Activated CD8-positive, alpha-beta T cell treated with anti-CD3 and anti-CD28 coated beads for 36 hours (primary cell): ENCODE measurements around the gene TSR3. TPM values are rescaled to one million over a fixed set of nuclear protein-coding genes. Genes with fewer than 3 reads are reported as not detected.

Experiments used
- ATAC-seq: fragments of 200-7000 bp; cut with Tn5 transposase; one replicate; pipeline ENCODE4 v1.10.0; 2021; ENCODE audit warnings: mild to moderate bottlenecking, moderate library complexity
- CTCF ChIA-PET: fragments of 350-600 bp; sonication (Branson Sonifier 250); formaldehyde crosslinking; loops from one replicate; lab custom pipeline; 2021; ENCODE audit warnings: antibody characterized with exemption; lab: Charles Lee
- POLR2A ChIA-PET: fragments of 350-600 bp; sonication (Branson Sonifier 250); formaldehyde crosslinking; loops from one replicate; lab custom pipeline; 2021; ENCODE audit warnings: antibody characterized with exemption; lab: Charles Lee
- DNase-seq: peaks from one replicate; pipeline ENCODE4 v3.0.0-alpha.2; 2020
- H3K27ac Mint-ChIP-seq: one replicate; pipeline ENCODE4 v1.8.0; 2021; ENCODE audit warnings: mild to moderate bottlenecking, mixed read lengths
- H3K27me3 Mint-ChIP-seq: one replicate; pipeline ENCODE4 v1.8.0; 2021; ENCODE audit warnings: mixed read lengths
- H3K36me3 Mint-ChIP-seq: one replicate; pipeline ENCODE4 v1.8.0; 2021; ENCODE audit warnings: low read depth, mixed read lengths
- H3K4me1 Mint-ChIP-seq: one replicate; pipeline ENCODE4 v1.8.0; 2021; ENCODE audit warnings: low read depth, mixed read lengths
- H3K4me3 Mint-ChIP-seq: one replicate; pipeline ENCODE4 v1.8.0; 2021; ENCODE audit warnings: mild to moderate bottlenecking, moderate library complexity, mixed read lengths
- H3K9me3 Mint-ChIP-seq: one replicate; pipeline ENCODE4 v1.8.0; 2021; ENCODE audit warnings: mixed read lengths
- intact Hi-C: fragments of 100-400 bp; cut with micrococcal nuclease; formaldehyde crosslinking; loops from one replicate; pipeline ENCODE4 v1.10.0; 2022
- total RNA-seq, 2 experiments: library from RNA; stranded (reverse); gene quantifications; one replicate each; pipeline ENCODE4 v1.2.3, GENCODE V29; 2021
- TF ChIP-seq, protein P1 (sequence below): fragments of 200-600 bp; IDR thresholded peaks from one replicate; pipeline ENCODE4 v1.8.0; 2022; ENCODE audit warnings: antibody characterized with exemption, mild to moderate bottlenecking

TSR3 gene
- total RNA-seq, 2 experiments from 2014 or later: 54.7 to 57.4 TPM

- no peaks in the 10 kb centered on the region for H3K9me3 Mint-ChIP-seq
- no peak for ATAC-seq
- ChIA-PET CTCF (interaction anchor here (1.4 kb wide), 1 partner anchor 27 kb away, joined by 3 read pairs; no protein-coding TSS in a partner anchor), POLR2A (interaction anchor here (2.0 kb wide), 1 partner anchor 11 kb away, joined by 7 read pairs; no protein-coding TSS in a partner anchor)
- intact Hi-C loops: no loop called here
- H3K36me3 Mint-ChIP-seq: peaks cover 5% of the 10 kb centered on the region
- H3K4me1 Mint-ChIP-seq: no peaks in the 10 kb centered on the region
- H3K27me3 Mint-ChIP-seq: no peaks in the 10 kb centered on the region
- no peak overlapping the region for H3K4me3 Mint-ChIP-seq
- H3K27ac Mint-ChIP-seq: peak overlapping the region; percentile 20
- DNase-seq: peak; percentile 13
- TF ChIP-seq, protein P1, sequence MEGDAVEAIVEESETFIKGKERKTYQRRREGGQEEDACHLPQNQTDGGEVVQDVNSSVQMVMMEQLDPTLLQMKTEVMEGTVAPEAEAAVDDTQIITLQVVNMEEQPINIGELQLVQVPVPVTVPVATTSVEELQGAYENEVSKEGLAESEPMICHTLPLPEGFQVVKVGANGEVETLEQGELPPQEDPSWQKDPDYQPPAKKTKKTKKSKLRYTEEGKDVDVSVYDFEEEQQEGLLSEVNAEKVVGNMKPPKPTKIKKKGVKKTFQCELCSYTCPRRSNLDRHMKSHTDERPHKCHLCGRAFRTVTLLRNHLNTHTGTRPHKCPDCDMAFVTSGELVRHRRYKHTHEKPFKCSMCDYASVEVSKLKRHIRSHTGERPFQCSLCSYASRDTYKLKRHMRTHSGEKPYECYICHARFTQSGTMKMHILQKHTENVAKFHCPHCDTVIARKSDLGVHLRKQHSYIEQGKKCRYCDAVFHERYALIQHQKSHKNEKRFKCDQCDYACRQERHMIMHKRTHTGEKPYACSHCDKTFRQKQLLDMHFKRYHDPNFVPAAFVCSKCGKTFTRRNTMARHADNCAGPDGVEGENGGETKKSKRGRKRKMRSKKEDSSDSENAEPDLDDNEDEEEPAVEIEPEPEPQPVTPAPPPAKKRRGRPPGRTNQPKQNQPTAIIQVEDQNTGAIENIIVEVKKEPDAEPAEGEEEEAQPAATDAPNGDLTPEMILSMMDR: no peak
Observed at GRCh38 chr16:1390239-1390779, 38.6 kb upstream of the TSR3 start.

DNA sequence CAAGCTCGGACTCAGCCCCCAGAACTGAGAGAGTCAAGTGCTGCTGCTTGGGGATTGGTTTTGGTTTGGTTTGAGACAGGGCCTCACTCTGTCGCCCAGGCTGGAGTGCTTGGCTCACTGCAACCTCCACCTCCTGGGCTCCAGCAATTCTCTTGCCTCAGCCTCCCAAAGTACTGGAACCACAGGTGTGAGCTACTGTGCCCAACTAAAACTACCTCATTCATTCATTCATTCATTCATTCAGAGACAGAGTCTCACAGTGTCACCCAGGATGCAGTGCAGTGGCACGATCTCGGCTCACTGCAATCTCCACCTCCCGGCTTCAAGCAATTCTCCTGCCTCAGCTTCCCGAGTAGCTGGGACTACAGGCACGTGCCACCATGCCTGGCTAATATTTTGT lies 38.1 kb upstream of the TSR3 start:
- intact Hi-C loops: no loop called here
- DNase-seq (no peak), ATAC-seq (no peak)
- Mint-ChIP-seq H3K36me3 (peaks cover 5% of the 10 kb centered on the region), H3K27ac (no peak overlapping the region), H3K27me3 (no peaks in the 10 kb centered on the region), H3K4me3 (no peak overlapping the region), H3K9me3 (no peaks in the 10 kb centered on the region), H3K4me1 (no peaks in the 10 kb centered on the region)
- TF ChIP-seq, protein P1: no peak
- ChIA-PET CTCF (interaction anchor here (1.4 kb wide), 1 partner anchor 26 kb away, joined by 3 read pairs; no protein-coding TSS in a partner anchor), POLR2A (interaction anchor here (2.0 kb wide), 1 partner anchor 10 kb away, joined by 7 read pairs; no protein-coding TSS in a partner anchor)

- no peaks in the 10 kb centered on the region for H3K27me3 Mint-ChIP-seq
- ChIA-PET POLR2A (no interaction called here), CTCF (interaction anchor here (1.4 kb wide), 1 partner anchor 24 kb away, joined by 4 read pairs; no protein-coding TSS in a partner anchor)
- no peaks in the 10 kb centered on the region for H3K4me1 Mint-ChIP-seq
- H3K4me3 Mint-ChIP-seq: no peak overlapping the region
- ATAC-seq: no peak
- intact Hi-C loops: no loop called here
- DNase-seq: no peak
- H3K9me3 Mint-ChIP-seq: no peaks in the 10 kb centered on the region
- TF ChIP-seq, protein P1: no peak
- H3K36me3 Mint-ChIP-seq: peaks cover 5% of the 10 kb centered on the region
- H3K27ac Mint-ChIP-seq: no peak overlapping the region
Observed at GRCh38 chr16:1387331-1387730, 35.7 kb upstream of the TSR3 start.

- no peak overlapping the region for H3K4me3 Mint-ChIP-seq
- no peak for DNase-seq
- H3K36me3 Mint-ChIP-seq: peaks cover 5% of the 10 kb centered on the region
- H3K27me3 Mint-ChIP-seq: no peaks in the 10 kb centered on the region
- intact Hi-C loops: no loop called here
- TF ChIP-seq, protein P1: no peak
- H3K9me3 Mint-ChIP-seq: no peaks in the 10 kb centered on the region
- CTCF ChIA-PET: no interaction called here
- POLR2A ChIA-PET: no interaction called here
- peaks cover under 1% of the 10 kb centered on the region for H3K4me1 Mint-ChIP-seq
- ATAC-seq: no peak
- H3K27ac Mint-ChIP-seq: no peak overlapping the region
Observed at GRCh38 chr16:1385232-1385631, 33.6 kb upstream of the TSR3 start.

DNA sequence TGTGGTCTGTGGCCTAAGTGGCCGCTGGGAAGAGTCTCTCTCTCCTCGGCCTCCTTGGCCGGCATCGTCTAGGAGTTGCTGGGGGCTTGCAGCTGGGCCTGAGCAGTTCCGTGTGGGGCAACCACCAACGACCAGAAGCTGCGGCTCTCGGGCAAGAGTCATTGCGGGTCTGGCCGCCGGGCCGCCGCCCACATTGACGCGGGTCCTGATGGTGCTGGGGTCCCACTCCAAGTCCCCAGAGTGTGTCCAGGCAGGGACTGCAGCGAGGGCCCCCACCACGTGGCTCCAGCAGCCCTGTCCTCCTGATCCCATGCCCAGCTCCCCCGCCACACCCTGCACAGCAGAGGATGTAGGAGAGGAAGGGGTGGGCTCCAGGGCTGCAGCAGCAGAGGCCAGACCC lies 31.9 kb upstream of the TSR3 start:
- no peak for ATAC-seq
- TF ChIP-seq, protein P1: no peak
- Mint-ChIP-seq H3K27ac (no peak overlapping the region), H3K36me3 (peaks cover 5% of the 10 kb centered on the region), H3K27me3 (no peaks in the 10 kb centered on the region), H3K4me3 (no peak overlapping the region), H3K9me3 (no peaks in the 10 kb centered on the region), H3K4me1 (peaks cover 8% of the 10 kb centered on the region)
- intact Hi-C loops: no loop called here
- POLR2A ChIA-PET: no interaction called here
- CTCF ChIA-PET: no interaction called here
- no peak for DNase-seq
